ENCODE measurements around the gene COQ2. TPM values are rescaled to one million over a fixed set of nuclear protein-coding genes. Genes with fewer than 3 reads are reported as not detected.

COQ2 gene
- polyA plus RNA-seq, 1 donor (not counting 4 experiments of a cell fraction or from before 2014, with no cell fraction given) = 29.1 TPM

DNA sequence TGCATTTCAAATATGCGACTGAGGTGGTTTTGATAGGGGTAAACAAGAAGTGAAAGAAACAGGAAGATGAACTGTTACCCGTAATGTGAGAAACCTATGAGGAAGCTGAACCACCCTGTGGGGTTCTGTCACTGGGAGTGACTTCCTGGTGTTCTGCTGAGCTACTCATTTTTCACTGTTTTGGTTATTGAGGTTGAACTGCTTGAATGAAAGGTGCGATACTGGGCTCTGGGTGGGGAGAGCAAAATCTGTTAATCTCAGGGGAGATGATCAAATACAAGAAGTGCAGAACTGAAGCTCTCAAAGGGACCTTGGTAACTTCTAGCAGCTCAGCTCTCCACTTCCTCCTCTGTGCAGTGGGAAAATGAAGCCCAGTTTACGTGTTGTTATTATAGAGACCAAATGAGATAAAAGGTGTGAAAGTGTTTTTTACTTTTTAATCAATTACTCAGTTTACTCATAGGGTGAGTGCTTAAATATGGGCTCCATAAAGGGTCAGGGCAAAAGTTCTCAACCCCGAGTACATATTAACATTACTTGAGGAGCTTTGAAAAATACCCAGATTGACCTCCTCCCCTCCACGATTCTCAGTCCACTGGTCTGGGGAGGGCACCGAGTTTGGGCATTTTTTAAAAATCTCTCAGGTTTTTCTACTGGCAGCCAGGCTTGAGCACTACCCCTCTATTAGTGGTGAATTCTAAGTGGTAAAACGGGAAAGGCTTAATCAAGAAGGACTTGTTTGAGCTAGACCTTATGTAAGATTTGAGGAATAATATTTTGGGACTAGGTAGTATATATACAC, 66.7 kb downstream of the COQ2 start:
- H3K27ac ChIP-seq (ENCODE audit: control insufficient read depth, insufficient read depth, low read length) = no peak overlapping the region
- H3K9ac ChIP-seq (ENCODE audit: control insufficient read depth, extremely low read depth, insufficient read depth, low read length) = no peak overlapping the region
- H3K9me1 ChIP-seq (ENCODE audit: control insufficient read depth, extremely low read depth, insufficient read depth, low read length) = no peaks in the 10 kb centered on the region
- H3K4me1 ChIP-seq (ENCODE audit: control insufficient read depth, extremely low read depth, insufficient read depth, low read length) = peaks cover 13% of the 10 kb centered on the region
- FAIRE-seq (no peak), DNase-seq (ENCODE audit: low read depth, low spot score) (no peak)
- no peaks in the 10 kb centered on the region for H4K20me1 ChIP-seq (ENCODE audit: control insufficient read depth, extremely low read depth, insufficient read depth, low read length)
- no peaks in the 10 kb centered on the region for H3K79me2 ChIP-seq (ENCODE audit: control insufficient read depth, insufficient read depth, low read length)
- TF ChIP-seq, protein P1, sequence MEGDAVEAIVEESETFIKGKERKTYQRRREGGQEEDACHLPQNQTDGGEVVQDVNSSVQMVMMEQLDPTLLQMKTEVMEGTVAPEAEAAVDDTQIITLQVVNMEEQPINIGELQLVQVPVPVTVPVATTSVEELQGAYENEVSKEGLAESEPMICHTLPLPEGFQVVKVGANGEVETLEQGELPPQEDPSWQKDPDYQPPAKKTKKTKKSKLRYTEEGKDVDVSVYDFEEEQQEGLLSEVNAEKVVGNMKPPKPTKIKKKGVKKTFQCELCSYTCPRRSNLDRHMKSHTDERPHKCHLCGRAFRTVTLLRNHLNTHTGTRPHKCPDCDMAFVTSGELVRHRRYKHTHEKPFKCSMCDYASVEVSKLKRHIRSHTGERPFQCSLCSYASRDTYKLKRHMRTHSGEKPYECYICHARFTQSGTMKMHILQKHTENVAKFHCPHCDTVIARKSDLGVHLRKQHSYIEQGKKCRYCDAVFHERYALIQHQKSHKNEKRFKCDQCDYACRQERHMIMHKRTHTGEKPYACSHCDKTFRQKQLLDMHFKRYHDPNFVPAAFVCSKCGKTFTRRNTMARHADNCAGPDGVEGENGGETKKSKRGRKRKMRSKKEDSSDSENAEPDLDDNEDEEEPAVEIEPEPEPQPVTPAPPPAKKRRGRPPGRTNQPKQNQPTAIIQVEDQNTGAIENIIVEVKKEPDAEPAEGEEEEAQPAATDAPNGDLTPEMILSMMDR (optimal IDR thresholded peaks at IDR 0.05 in 1 of 3, IDR thresholded peaks at IDR 0.05 in 1 of 3, conservative IDR thresholded peaks at IDR 0.05 in 1 of 3; ENCODE audit: extremely low read depth in 1 of 3, insufficient read depth in 2 of 3, low read length in 3 of 3) = no peak
- no peak for TF ChIP-seq EZH2 (IDR thresholded peaks at IDR 0.05; ENCODE audit: low read length)
- H3K36me3 ChIP-seq (ENCODE audit: control insufficient read depth in 2 of 2, extremely low read depth in 1 of 2, insufficient read depth in 2 of 2, low read length in 2 of 2) = no peaks in the 10 kb centered on the region
- H3K4me3 ChIP-seq (ENCODE audit: control insufficient read depth in 2 of 3, extremely low read depth in 1 of 3, insufficient read depth in 2 of 3, low read depth in 1 of 3, low read length in 3 of 3) = no peak overlapping the region
- H3K4me2 ChIP-seq (ENCODE audit: control insufficient read depth, extremely low read depth, insufficient read depth, low read depth, low read length) = no peak overlapping the region
- no peaks in the 10 kb centered on the region for H3K27me3 ChIP-seq (ENCODE audit: control insufficient read depth, extremely low read depth, insufficient read depth, low read length)
- no peak overlapping the region for H2AFZ ChIP-seq (ENCODE audit: control insufficient read depth, low read length)
- dilution Hi-C loops (cut with MboI; ENCODE audit: extremely low pct_ligation_motif_present, low sequenced_read_pairs) = no loop called here
- H3K9me3 ChIP-seq (ENCODE audit: control insufficient read depth, low read depth, low read length) = no peaks in the 10 kb centered on the region

DNA sequence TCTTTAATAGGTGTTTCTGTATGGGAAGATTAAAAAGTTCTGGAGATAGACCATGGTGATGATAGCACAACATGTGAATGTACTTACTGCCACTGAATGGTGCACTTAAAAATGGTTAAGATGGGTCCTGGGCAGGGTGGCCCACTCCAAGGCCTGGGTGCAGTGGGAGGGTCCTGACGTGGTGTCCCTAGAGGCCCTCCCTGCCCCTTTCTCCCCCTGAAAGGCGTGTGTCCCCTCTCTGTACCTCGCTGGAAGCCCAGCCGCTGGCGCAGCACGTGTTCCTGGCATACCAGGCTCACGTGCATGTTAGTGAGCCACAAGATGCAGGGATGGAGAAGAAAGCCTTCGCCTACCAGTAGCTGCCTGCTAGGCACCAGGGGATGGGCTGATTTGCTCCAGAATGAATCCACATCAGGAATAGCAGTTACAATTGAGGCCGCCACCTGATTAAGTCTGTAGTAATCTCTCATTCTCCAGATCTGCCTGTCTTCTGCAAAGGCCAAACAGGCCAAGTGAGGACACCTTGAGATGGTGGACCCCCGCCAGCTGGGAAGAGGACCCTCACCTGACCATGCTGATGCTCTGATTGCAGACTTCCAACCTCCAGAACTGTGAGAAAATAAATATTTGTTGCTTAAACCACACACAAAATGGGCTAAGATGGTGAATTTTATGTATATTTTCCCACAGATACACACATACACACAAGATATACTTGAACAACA, 67.5 kb downstream of the COQ2 start:
- dilution Hi-C loops (cut with MboI; ENCODE audit: extremely low pct_ligation_motif_present, low sequenced_read_pairs) = no loop called here
- Histone ChIP-seq H3K9me1 (ENCODE audit: control insufficient read depth, extremely low read depth, insufficient read depth, low read length) (no peaks in the 10 kb centered on the region), H3K4me3 (ENCODE audit: control insufficient read depth in 2 of 3, extremely low read depth in 1 of 3, insufficient read depth in 2 of 3, low read depth in 1 of 3, low read length in 3 of 3) (no peak overlapping the region), H3K4me1 (ENCODE audit: control insufficient read depth, extremely low read depth, insufficient read depth, low read length) (peaks cover 20% of the 10 kb centered on the region), H3K4me2 (ENCODE audit: control insufficient read depth, extremely low read depth, insufficient read depth, low read depth, low read length) (no peak overlapping the region), H4K20me1 (ENCODE audit: control insufficient read depth, extremely low read depth, insufficient read depth, low read length) (no peaks in the 10 kb centered on the region), H3K36me3 (ENCODE audit: control insufficient read depth in 2 of 2, extremely low read depth in 1 of 2, insufficient read depth in 2 of 2, low read length in 2 of 2) (no peaks in the 10 kb centered on the region), H3K79me2 (ENCODE audit: control insufficient read depth, insufficient read depth, low read length) (no peaks in the 10 kb centered on the region), H3K27me3 (ENCODE audit: control insufficient read depth, extremely low read depth, insufficient read depth, low read length) (no peaks in the 10 kb centered on the region), H3K27ac (ENCODE audit: control insufficient read depth, insufficient read depth, low read length) (no peak overlapping the region), H2AFZ (ENCODE audit: control insufficient read depth, low read length) (no peak overlapping the region), H3K9me3 (ENCODE audit: control insufficient read depth, low read depth, low read length) (no peaks in the 10 kb centered on the region), H3K9ac (ENCODE audit: control insufficient read depth, extremely low read depth, insufficient read depth, low read length) (no peak overlapping the region)
- TF ChIP-seq, protein P1 (optimal IDR thresholded peaks at IDR 0.05 in 1 of 3, IDR thresholded peaks at IDR 0.05 in 1 of 3, conservative IDR thresholded peaks at IDR 0.05 in 1 of 3; ENCODE audit: extremely low read depth in 1 of 3, insufficient read depth in 2 of 3, low read length in 3 of 3) = no peak
- no peak for TF ChIP-seq EZH2 (IDR thresholded peaks at IDR 0.05; ENCODE audit: low read length)
- no peak for FAIRE-seq
- DNase-seq (ENCODE audit: low read depth, low spot score) = no peak
